HG02623 (cell line): ENCODE data around the gene KCNV2.
"Not testable (repeated sequence)": the region's sequence is repeated elsewhere in the genome, so short reads cannot be mapped to it uniquely, and the experiment has no call there.

Source experiments
- ATAC-seq: cut with Tn5 transposase; IDR thresholded peaks from one replicate; pipeline ENCODE4 v1.9.1; 2021; ENCODE audit warnings: moderate library complexity; ENCODE audit not compliant: unreplicated experiment

KCNV2 gene

DNA sequence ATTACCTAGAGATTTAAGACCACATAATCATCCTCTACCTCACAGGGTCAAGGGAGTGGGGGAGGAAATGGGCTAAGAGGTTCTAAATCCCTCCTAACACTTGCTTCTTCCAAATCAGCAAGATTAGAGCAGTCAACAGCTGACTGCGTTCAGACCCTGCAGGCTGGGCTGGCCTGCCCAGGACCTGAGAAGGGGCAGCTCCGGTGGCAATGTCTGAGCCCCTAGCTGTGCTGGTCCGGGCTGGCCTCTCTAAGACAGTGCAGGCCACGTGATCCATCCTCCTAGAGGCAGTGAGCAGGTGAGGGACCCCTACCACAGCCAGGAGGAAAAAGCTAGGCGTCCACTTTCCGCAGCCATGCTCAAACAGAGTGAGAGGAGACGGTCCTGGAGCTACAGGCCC, at the start of gene KCNV2:
Gene KCNV2, plus strand, starts transcription at position 126 of the 400 bp plus-strand sequence. Its CDS starts 230 bp downstream, at position 356.
- no peak for ATAC-seq

DNA sequence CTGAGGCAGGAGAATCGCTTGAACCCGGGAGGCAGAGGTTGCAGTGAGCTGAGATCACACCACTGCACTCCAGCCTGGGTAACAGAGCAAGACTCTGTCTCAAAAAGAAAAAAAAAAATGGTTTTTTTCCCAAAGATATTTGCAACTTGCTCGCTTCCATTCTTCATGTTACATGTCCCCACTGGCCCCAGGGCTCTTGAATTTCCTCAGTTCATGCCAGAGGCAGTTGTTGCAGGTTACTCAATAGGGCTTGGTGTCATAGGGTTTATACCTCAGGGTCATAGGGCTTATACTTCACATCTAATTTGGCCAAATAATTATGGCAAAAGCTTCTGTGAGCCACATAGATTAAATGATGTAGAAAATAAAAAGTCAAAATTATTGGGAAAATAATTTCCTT, 44.1 kb upstream of the KCNV2 start:
- no peak for ATAC-seq

DNA sequence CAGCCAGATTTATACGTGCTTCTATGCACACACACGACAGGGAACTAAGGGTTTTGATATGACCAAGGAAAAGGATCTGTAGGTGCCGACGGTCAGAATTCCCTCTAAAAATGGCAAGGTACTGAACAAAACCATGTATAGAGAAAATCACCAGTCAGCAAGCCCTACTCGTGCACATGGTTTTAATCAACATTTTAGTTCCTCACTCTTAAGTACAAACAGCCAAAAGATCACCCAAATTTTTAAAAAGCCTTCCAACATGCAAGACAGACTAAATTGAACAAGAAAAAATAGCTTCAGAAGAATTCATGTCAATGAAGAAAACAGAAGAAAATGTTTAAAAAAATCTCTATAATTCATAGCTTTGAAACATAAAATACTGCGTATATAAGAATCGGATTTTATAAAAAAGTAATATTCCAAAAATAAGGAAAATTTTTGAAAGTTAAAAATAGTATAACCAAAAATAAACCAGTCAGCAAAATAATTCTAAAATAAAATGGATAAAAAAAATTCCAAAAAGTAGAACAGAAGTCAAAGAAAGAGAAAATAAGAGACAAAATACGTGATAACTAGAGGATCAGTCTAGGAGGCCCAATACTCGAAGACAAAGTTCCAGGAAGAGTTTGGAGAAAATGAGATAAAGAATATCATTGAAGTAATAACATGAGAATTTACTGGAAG, 43.0 kb upstream of the KCNV2 start:
- no peak for ATAC-seq

DNA sequence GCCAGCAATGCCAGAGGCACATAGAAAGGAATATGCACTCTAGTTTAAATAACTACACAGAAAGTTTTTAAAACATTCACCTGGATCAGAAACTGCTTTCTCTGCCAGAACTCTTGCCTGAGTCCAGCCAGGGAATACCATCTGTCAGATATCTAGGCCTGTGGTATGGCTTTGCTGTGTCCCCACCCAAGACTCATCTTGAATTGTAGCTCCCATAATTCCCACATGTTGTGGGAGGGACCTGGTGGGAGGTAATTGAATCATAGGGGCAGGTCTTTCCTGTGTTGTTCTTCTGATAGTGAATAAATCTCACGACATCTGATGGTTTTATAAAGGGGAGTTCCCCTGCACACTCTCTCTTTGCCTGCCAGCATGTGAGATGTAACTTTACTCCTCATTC, 41.5 kb upstream of the KCNV2 start:
- no peak for ATAC-seq

DNA sequence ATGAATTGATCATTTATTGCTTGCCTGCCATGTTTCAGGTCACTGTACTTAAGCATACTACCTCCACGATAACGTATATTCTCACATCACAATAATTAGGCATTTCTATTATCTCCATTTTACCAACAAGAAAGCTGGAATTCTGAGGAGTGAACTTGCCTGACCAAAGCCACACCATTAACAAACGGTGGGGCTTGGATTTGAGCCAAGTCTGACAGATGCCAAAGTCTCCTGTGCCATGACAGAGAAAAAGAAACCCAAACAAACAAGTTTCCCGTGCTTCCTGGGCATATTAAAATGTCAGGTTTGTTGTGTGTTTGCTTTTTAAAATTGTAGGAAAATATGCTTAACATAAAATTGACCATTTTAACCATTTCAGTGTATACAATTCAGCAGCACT, 40.8 kb upstream of the KCNV2 start:
- no peak for ATAC-seq

DNA sequence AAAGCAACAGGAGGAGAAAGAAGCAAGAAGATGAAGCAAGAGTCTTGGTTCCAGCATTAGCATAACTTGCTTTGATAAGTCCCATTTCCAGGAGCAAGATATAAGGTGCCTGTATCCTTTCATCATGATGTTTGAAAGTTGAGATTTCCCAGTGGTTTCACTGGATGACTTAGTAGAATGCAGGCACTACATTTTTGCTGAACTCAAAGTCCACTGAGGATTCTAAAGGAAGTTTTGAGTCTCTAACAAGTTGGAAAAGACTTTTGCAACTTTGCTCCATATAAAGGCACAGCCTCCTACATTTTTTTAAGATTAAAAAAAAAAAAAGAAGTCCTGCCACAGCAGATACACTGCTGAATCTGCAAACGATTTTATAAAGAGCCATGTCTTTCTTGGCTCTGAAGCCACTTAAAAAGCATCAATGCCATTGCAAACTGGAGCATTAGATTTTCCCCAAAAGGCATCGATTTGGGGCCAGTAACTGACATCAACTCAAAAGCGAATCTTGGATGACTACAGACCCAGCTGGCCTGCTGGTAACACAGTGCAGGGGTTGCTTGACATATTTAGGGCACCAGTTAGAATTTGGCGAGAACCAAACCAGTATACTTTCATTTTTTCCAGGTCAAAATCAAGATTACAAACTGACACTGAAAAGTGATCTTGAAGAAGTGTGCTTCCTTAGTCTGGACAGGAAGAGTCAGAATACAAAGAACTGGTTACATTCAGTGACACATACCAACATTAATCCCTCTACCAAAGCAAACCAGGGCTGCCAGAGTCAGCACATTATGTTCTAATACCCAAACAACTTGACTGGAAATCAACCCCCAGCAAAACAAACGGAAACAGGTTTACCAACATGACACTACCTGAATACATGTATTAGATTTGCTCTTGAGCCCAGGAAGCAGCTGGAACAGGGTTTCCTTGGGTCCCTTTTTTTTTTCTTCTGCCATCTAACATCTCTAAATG, 39.1 kb upstream of the KCNV2 start:
- no peak for ATAC-seq

DNA sequence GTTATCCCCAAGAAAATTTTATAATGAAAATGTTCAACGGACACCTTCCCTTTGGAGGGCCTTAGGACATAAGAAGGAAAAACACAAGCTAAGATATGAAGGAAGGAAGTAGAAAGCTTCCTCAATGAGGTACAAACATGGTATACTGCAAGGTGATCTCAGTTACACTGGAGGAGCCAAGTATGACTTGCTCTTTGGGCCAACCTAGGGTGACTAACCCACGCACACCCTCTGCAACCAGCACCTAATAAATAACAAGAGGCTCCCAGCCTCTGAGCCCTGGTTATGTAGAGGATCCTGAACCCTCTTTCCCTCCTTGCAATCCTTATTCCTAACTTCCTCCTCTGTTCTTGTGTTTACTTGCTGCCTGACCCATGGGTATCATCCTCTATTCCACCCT, 38.3 kb upstream of the KCNV2 start:
- no peak for ATAC-seq

DNA sequence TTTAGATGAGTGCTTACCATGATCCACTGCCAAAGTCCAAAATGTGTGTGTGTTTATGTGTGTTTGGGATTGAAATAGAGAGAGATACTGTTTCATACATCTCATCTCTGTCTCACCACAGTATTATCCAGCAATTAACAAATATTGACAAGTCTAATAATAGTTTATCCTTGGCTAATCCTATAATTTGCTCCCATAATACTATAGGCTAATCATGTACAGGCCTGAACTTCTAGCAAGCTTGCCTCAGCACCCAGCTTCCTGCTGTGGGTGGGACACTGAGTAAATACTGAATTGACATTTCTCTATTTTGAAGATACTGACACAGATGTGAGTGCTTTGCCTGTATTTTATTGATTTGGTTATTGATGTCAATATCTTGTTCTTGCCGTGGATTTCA, 35.3 kb upstream of the KCNV2 start:
- ATAC-seq: no peak

DNA sequence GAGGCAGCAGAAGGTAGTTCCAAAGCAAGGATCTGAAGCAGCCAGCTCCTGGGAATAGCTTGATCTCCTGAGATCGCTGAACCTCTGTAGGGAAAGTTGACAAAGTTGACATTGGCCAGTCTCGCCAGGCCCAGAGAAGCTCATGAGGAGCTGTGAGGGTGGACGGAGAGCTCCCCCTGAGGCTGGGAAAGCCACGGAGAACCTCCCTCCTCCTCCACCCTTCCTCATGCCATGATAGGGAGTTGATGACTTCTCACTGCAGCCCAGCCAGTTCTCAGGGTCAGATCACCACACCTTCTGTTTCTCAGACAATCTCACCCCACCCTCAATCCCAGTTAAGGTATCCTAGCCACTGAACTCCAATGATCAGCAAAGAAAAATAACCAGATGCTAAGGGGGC, 30.4 kb upstream of the KCNV2 start:
- ATAC-seq: no peak

DNA sequence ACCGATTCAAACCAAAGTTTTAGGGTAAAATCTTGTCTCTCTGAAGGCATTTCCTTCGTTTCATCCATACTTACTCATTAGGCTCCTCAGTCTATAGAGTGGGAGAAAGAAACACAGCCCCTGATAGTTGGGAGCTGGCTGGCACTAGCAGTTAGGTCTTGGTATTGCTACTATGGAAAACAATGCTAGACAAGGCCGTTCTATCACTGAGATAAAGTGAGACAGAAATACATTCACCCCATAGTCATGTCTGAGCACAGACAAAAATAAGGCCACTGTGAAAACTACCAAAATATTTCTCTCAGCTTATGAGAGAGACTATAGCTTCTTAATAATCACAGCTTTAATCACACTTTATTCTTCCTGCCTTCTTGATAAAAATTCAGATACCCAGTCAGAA, 28.7 kb upstream of the KCNV2 start:
- ATAC-seq: no peak

DNA sequence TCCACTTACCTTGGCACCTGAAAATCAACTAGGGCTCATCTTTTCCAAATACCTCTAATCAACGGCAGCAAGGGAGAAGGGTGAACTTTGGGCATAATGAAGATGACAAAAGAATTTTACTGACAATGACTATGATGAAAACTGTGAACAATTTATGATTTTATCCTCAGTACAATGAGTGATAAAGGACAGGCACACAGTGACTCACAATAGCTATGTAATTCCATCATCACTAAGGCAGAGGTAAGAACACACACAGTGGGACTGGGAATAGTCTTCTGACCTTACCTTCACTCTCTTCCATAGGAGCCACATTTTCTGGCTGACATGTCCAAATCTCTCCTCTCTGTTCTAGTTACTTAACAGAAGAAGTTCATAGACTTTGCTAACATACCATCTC, 26.1 kb upstream of the KCNV2 start:
- no peak for ATAC-seq

DNA sequence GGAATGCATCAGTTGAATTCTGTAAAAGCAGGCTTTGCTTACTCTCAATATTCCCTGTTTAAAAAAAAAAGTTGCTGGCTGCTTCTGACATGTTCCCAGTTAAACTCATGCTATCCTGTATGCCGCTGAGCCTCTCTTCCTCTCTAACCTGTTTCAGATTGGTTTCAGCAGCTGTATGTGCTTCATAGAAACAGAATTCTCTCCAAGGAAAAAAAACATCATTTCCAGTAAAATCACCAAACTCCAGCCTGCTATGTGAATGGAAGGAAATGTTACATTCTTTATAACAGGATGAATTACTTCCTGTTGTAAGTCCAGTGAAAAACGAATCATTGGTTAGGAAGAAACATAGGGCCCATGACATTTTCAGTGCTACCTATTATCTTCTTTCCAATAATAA, 25.7 kb upstream of the KCNV2 start:
- ATAC-seq: no peak

DNA sequence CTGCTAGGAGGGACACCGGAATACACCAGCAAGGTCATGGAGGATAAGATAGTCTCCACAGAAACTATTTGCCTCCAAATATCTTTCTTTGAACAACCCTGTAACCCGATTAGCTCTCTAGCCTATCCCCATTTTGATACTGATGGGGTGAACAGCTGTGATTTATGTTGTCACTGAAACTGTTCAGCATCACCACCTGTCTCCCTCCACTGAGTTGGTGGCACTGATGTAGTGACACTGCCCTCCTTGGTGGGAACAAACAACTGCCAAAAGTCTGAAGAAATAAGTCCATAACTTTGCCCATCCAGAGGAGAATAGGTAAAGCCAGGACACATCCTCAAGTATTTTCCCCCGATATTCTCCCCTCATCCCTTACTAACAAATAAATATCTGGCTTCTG, 24.3 kb upstream of the KCNV2 start:
- ATAC-seq: no peak

DNA sequence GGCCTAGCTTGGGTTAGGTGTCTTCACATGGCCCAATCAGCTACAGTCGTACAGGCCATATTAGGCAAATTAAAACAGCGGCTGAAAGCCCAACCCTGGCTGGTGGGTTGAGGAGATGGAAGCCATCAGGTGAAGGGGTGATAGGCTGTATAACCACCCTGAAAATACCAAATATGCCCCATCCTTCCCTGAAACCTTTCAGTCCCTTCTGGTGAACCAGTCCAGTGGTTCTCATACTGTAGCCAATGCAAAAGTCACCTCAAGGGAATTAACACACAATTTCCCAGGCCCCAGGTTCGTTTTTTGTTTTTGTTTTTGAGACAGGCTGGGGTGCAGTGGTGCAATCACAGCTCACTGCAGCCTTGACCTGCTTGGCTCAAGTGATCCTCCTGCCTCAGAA, 19.8 kb upstream of the KCNV2 start:
- peak; percentile 89 for ATAC-seq

DNA sequence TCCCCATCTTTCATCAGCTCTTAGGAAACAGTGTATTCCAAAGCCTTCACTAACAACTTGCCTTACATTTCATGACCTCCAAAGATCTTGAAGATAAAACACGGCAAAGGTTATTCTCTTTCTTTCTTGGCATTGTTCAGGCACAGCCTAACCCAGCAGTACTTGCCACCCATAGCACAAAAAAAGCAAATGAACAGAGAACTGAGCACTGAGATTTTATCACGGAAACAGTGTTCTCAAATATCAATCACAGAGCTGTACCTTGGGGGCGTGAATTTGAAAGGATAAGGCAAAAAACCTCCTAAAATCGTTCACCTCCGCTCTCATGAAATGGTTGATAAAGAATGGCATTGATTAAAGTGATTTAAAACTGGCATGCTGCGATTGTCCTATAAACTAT, 16.9 kb upstream of the KCNV2 start:
- no peak for ATAC-seq

DNA sequence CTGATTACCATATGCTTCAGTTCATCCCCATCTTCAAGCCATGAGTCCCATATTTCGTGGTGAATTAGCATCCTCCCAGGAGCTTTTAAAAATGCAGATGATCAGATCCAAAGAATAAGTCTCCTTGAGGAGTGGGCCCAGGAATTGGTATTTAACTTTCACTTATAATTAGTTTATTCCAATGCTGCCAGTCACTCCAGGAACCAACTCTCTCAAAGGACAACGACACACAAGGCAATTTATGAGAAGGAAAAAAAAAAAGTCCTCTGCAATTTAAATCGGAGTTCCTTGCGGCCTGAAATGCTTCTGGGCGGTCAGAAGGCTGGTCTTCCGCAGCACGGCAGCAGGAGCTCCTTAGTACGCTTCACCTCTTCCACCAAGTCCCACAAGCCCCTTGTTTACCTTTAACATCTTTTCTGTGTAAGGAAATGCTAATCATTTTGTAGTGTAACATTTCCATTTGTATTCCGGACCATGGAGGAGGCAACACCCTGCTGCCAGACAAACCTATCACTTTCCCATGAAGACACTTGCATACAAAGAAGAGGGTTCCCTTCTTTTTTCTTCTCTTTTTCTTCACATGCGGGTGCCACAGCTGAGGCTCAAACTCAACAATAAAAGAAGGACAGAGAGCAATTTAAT, 16.3 kb upstream of the KCNV2 start:
- ATAC-seq: no peak

DNA sequence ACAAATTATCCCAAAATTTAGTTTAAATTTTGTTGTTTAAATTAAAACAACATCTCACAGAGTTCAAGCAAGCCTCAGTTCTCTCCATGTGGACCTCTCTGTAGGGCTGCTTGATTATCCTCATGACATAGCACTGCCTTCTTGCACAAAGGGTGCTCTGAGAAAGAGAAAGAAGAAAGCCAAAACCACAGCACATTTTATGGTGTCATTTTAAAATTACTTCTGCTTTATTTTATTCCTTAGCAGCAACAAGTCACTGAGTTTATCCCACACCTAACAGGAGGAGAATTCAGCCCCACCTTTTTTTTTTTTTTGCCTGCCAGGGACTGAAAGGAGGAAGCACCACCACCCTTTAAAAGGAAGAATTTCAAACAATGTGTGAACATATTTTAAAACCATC, 12.8 kb upstream of the KCNV2 start:
- no peak for ATAC-seq

DNA sequence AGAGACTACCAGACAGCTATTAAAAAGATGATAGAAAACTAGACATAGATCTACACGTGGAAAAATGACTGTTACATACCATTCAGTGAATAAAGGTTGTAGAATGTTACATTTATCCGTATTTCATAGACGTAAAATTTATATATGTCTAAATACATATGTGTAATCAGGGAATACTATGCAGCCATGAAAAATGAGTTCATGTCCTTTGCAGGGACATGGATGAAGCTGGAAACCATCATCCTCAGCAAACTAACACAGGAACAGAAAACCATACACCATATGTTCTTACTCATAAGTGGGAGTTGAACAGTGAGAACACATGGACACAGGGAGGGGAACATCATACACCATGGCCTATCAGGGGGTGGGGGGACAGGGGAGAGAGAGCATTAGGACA, 10.1 kb upstream of the KCNV2 start:
- ATAC-seq: not testable (repeated sequence)

DNA sequence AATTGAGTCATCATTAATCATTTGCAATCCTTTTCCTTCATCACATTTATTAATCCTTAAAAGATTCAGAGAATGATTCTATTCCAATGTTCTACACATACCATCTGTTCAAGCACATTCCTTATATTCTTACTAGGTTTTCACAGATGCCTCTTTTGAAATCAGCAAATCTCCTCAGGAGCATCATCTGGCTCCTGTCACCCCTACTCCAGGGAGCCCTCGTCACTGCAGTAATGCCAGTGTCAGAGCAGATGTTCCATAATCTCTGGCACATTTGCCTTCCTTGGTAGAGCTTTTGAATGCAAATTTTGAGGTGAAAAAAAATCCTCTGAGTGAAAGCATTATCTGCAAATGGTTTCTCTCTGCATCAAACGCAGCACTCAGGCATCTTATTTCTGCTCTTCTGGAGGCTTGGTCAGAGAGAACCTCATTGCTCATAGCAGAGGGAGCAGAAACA, 7.6 kb upstream of the KCNV2 start:
- ATAC-seq: no peak

DNA sequence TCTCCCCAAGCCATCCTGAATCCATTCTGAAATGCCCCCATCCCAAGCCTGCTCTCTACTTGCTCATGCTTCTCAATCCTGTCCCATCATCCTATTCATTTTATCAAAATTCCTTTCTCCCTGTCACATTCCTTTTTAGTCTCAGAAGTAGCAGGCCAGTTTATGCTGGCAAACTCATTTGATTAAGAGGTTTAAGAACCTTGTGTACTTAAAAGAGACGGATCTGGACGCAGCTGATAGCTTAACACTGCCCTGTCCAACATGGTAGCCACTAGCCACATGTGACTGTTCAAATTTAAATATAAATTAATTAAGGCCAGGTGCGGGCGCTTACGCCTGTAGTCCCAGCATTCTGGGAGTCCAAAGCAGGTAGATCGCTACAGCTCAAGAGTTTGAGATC, 5.6 kb upstream of the KCNV2 start:
- ATAC-seq: no peak

DNA sequence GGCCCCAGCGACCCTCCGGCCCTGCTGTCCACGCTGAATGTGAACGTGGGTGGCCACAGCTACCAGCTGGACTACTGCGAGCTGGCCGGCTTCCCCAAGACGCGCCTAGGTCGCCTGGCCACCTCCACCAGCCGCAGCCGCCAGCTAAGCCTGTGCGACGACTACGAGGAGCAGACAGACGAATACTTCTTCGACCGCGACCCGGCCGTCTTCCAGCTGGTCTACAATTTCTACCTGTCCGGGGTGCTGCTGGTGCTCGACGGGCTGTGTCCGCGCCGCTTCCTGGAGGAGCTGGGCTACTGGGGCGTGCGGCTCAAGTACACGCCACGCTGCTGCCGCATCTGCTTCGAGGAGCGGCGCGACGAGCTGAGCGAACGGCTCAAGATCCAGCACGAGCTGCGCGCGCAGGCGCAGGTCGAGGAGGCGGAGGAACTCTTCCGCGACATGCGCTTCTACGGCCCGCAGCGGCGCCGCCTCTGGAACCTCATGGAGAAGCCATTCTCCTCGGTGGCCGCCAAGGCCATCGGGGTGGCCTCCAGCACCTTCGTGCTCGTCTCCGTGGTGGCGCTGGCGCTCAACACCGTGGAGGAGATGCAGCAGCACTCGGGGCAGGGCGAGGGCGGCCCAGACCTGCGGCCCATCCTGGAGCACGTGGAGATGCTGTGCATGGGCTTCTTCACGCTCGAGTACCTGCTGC, 839 bp downstream of the KCNV2 start:
- no peak for ATAC-seq
